HepG2 (cell line): ENCODE data around the gene SINHCAF. TPM values are rescaled to one million over a fixed set of nuclear protein-coding genes. Genes with fewer than 3 reads are reported as not detected.

Experiments used
- KAT7 ChIP-seq: IDR thresholded peaks from 2 replicates; pipeline ENCODE4 v1.6.1; 2018; ENCODE audit warnings: borderline replicate concordance, missing compliant biosample characterization
- MEIS1 ChIP-seq: sonication (generic); formaldehyde crosslinking; IDR thresholded peaks from 2 replicates; pipeline ENCODE4 v1.9.0; 2021; ENCODE audit warnings: mild to moderate bottlenecking, missing genetic modification reagents, moderate library complexity, borderline replicate concordance
- MXD4 ChIP-seq: IDR thresholded peaks from 2 replicates; pipeline ENCODE4 v1.6.1; 2016; ENCODE audit warnings: mild to moderate bottlenecking, missing biosample characterization, missing genetic modification reagents
- SOX13 ChIP-seq, 3 experiments: fragments of 450-650 bp in 1 of 3; sonication (generic) in 1 of 3; formaldehyde crosslinking in 1 of 3; IDR thresholded peaks in 2 of 3; conservative IDR thresholded peaks in 1 of 3; 2 replicates each; pipeline versions ENCODE4 v1.5.0 to v1.6.1; 2016 to 2020; ENCODE audit warnings: antibody characterized with exemption in 1 of 3, mild to moderate bottlenecking in 1 of 3, missing compliant biosample characterization in 1 of 3, missing genetic modification reagents in 1 of 3, moderate library complexity in 1 of 3
- SRY ChIP-seq: sonication (generic); formaldehyde crosslinking; IDR thresholded peaks from 2 replicates; pipeline ENCODE4 v1.8.0; 2022; ENCODE audit warnings: mild to moderate bottlenecking, missing genetic modification reagents
- ZFX ChIP-seq: sonication (generic); formaldehyde crosslinking; IDR thresholded peaks from 2 replicates; pipeline ENCODE4 v1.4.0; 2020; ENCODE audit warnings: mild to moderate bottlenecking, low read depth, missing genetic modification reagents, moderate library complexity
- ZFY ChIP-seq: sonication (generic); formaldehyde crosslinking; IDR thresholded peaks from 2 replicates; pipeline ENCODE4 v1.4.0; 2020; ENCODE audit warnings: missing genetic modification reagents
- ZNF331 ChIP-seq: sonication (generic); formaldehyde crosslinking; IDR thresholded peaks from 2 replicates; pipeline ENCODE4 v1.4.0; 2020; ENCODE audit warnings: missing genetic modification reagents
- ZNF530 ChIP-seq: sonication (generic); formaldehyde crosslinking; IDR thresholded peaks from 2 replicates; pipeline ENCODE4 v1.5.0; 2020; ENCODE audit warnings: low read depth, mild to moderate bottlenecking, missing genetic modification reagents
- polyA plus RNA-seq, 8 experiments: library from polyadenylated mRNA; depleted of rRNA in 3 of 8; stranded (reverse) in 7 of 8; unstranded in 1 of 8; fragments of >200 nt; fragmentation: Illumina TruSeq in 4 of 8; extraction: Trizol in 4 of 8; gene quantifications; 2 replicates each; pipeline versions ENCODE4 v1.2.1 to v1.2.3, GENCODE V29; 2011 to 2016; ENCODE audit warnings: low read depth in 4 of 8, missing spikeins in 1 of 8, mixed read lengths in 1 of 8; ENCODE audit not compliant: insufficient read depth in 1 of 8
- total RNA-seq, 5 experiments: library from RNA; depleted of rRNA; stranded (reverse); fragments of >200 nt; fragmentation: Illumina TruSeq; extraction: Trizol; gene quantifications; 2 replicates each; pipeline ENCODE4 v1.2.3, GENCODE V29; 2016; ENCODE audit warnings: low read depth in 1 of 5
- TF ChIP-seq, protein P1 (sequence below), 2 experiments: sonication (generic) in 1 of 2; formaldehyde crosslinking in 1 of 2; IDR thresholded peaks; 2 replicates each; pipeline versions ENCODE4 v1.4.0 to v1.6.1; 2016 to 2020; ENCODE audit warnings: borderline replicate concordance in 1 of 2, low read depth in 1 of 2, mild to moderate bottlenecking in 1 of 2, missing genetic modification reagents in 1 of 2
- TF ChIP-seq, protein P2 (sequence below): sonication (generic); formaldehyde crosslinking; IDR thresholded peaks from 2 replicates; pipeline ENCODE4 v1.4.0; 2020; ENCODE audit warnings: missing genetic modification reagents

SINHCAF gene
- total and polyA plus RNA-seq, 2 of the 13 experiments (the other 11 are each of a cell fraction or from before 2014, with no cell fraction given) = 54.6 to 97.8 TPM

DNA sequence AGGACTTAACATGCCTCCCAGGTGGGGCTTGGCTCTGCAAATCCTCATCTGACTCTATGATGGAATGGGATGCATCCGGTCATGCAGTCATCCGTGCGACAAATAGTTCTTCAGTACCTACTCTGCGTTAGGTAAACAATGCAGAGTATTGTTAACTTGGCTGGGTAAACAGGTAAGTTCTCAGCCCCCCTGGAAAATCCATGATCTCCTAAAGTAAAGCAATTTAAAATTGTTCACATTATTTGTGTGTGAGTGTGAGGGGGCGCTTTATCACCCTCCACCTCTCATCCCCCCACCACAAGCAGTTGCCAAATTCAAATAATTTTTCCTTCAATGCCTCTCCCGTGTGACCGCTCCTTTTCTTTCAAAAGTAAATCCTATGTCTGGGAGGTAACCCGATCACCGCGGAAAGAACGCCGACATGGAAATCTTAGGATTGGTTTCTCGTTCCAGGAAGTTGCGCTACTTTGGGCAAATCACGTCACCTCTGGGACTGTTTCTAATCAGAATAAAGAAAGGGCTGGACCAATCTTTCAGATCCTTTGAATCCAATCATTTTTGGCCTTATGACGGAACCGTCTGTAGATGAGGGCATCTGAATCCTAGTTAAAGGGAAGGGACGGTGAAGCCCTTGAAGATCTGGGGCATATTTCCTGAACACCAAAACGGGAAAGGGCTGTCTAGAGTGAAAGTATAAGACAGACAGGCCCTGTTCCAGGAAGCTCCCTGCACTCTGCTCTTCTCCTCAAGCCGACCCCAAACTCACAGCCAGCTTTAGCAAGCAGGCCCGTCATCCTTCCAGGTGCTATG lies 44.0 kb upstream of the SINHCAF start (continued):
- TF ChIP-seq SOX13 (IDR thresholded peaks at IDR 0.05) (no peak), SOX13 (CRISPR knock-in tag; conservative IDR thresholded peaks at IDR 0.05 in 1 of 2, IDR thresholded peaks at IDR 0.05 in 1 of 2) (peak in 1 of 2 experiments; percentile 53; a peak in 2 of 4 replicates), ZFX (CRISPR knock-in tag) (peak; percentile 29; the same call in 1 of the 2 replicates), ZFY (CRISPR knock-in tag) (0 out of 2 replicates have a peak, but pooled peaks have one; percentile 30), SRY (no peak), MXD4 (CRISPR knock-in tag) (0 out of 2 replicates have a peak, but pooled peaks have one; percentile 9), MEIS1 (CRISPR knock-in tag) (no peak), ZNF530 (no peak), KAT7 (CRISPR knock-in tag) (0 out of 2 replicates have a peak, but pooled peaks have one; percentile 11), ZNF331 (peak; percentile 77)
- TF ChIP-seq, protein P1, sequence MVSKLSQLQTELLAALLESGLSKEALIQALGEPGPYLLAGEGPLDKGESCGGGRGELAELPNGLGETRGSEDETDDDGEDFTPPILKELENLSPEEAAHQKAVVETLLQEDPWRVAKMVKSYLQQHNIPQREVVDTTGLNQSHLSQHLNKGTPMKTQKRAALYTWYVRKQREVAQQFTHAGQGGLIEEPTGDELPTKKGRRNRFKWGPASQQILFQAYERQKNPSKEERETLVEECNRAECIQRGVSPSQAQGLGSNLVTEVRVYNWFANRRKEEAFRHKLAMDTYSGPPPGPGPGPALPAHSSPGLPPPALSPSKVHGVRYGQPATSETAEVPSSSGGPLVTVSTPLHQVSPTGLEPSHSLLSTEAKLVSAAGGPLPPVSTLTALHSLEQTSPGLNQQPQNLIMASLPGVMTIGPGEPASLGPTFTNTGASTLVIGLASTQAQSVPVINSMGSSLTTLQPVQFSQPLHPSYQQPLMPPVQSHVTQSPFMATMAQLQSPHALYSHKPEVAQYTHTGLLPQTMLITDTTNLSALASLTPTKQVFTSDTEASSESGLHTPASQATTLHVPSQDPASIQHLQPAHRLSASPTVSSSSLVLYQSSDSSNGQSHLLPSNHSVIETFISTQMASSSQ (IDR thresholded peaks at IDR 0.05; ENCODE audit: low read depth) = no peak
- TF ChIP-seq, protein P1 (CRISPR knock-in tag; IDR thresholded peaks at IDR 0.05; ENCODE audit: borderline replicate concordance) = no peak
- TF ChIP-seq, protein P2, sequence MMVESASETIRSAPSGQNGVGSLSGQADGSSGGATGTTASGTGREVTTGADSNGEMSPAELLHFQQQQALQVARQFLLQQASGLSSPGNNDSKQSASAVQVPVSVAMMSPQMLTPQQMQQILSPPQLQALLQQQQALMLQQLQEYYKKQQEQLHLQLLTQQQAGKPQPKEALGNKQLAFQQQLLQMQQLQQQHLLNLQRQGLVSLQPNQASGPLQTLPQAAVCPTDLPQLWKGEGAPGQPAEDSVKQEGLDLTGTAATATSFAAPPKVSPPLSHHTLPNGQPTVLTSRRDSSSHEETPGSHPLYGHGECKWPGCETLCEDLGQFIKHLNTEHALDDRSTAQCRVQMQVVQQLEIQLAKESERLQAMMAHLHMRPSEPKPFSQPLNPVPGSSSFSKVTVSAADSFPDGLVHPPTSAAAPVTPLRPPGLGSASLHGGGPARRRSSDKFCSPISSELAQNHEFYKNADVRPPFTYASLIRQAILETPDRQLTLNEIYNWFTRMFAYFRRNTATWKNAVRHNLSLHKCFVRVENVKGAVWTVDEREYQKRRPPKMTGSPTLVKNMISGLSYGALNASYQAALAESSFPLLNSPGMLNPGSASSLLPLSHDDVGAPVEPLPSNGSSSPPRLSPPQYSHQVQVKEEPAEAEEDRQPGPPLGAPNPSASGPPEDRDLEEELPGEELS = 0 out of 2 replicates have a peak, but pooled peaks have one; percentile 12
